Glutamatergic neuron (in vitro differentiated cells): ENCODE measurements around the gene TRIM46. TPM values are rescaled to one million over a fixed set of nuclear protein-coding genes. Genes with fewer than 3 reads are reported as not detected.

Experiments
- total RNA-seq: library from RNA; stranded (reverse); fragmentation: NEBNext Ultra II Directional; extraction: Animal tissue kit (Norgen Biotek cat#: 25700); gene quantifications from one replicate; pipeline ENCODE4 v1.2.1, GENCODE V29; 2021; ENCODE audit not compliant: unreplicated experiment

TRIM46 gene
- total RNA-seq, 1 donor from 2014 or later = 30.4 TPM

Other genes starting within 250 kb of the TRIM46 start
- gene PMVK, start 237.1 kb upstream of the TRIM46 start, total RNA-seq = 30.7 TPM
- gene PBXIP1, start 217.8 kb upstream of the TRIM46 start, total RNA-seq = 29.9 TPM
- gene PYGO2, start 212.1 kb upstream of the TRIM46 start, total RNA-seq = 32.7 TPM
- 155 TPM for gene SHC1, start 203.1 kb upstream of the TRIM46 start, total RNA-seq
- gene CKS1B, start 199.2 kb upstream of the TRIM46 start, total RNA-seq = 22.8 TPM
- 68.8 TPM for gene FLAD1, start 190.5 kb upstream of the TRIM46 start, total RNA-seq
- 1.3 TPM for gene LENEP, start 180.3 kb upstream of the TRIM46 start, total RNA-seq
- 8.1 TPM for gene ZBTB7B, start 171.0 kb upstream of the TRIM46 start, total RNA-seq
- 0.64 TPM for gene DCST2, start 140.1 kb upstream of the TRIM46 start, total RNA-seq
- gene DCST1, start 140.0 kb upstream of the TRIM46 start, total RNA-seq = not detected
- gene ADAM15, start 122.5 kb upstream of the TRIM46 start, total RNA-seq = 7.6 TPM
- gene EFNA4, start 110.1 kb upstream of the TRIM46 start, total RNA-seq = 2.9 TPM
- 14.6 TPM for gene EFNA3, start 95.0 kb upstream of the TRIM46 start, total RNA-seq
- gene EFNA1, start 46.0 kb upstream of the TRIM46 start, total RNA-seq = 1.7 TPM
- 8.6 TPM for gene SLC50A1, start 38.0 kb upstream of the TRIM46 start, total RNA-seq
- gene DPM3, start 33.3 kb upstream of the TRIM46 start, total RNA-seq = 27.7 TPM
- gene KRTCAP2, start 545 bp upstream of the TRIM46 start, total RNA-seq = 108 TPM
- 377 TPM for gene THBS3, start 34.0 kb downstream of the TRIM46 start, total RNA-seq
- gene MTX1, start 34.8 kb downstream of the TRIM46 start, total RNA-seq = 26.1 TPM
- 51.2 TPM for gene ENTREP3, start 81.6 kb downstream of the TRIM46 start, total RNA-seq
- 65.8 TPM for gene SCAMP3, start 88.5 kb downstream of the TRIM46 start, total RNA-seq
- gene CLK2, start 99.7 kb downstream of the TRIM46 start, total RNA-seq = 74.8 TPM
- gene HCN3, start 103.6 kb downstream of the TRIM46 start, total RNA-seq = 30.5 TPM
- not detected for gene PKLR, start 127.6 kb downstream of the TRIM46 start, total RNA-seq
- gene FDPS, start 135.0 kb downstream of the TRIM46 start, total RNA-seq = 265 TPM
- 305 TPM for gene RUSC1, start 147.0 kb downstream of the TRIM46 start, total RNA-seq